ENCODE measurements around the gene PHLDB2. TPM values are rescaled to one million over a fixed set of nuclear protein-coding genes. Genes with fewer than 3 reads are reported as not detected.

Gene PHLDB2
- total and polyA plus RNA-seq, 2 of the 13 experiments (the other 11 are each of a cell fraction or from before 2014, with no cell fraction given), result 8.4 to 23.6 TPM

GRCh38 chr3:111978583-111979433 is 119.7 kb downstream of the PHLDB2 start, which contains the start of gene ABHD10 (continued):
- TF ChIP-seq ELF4 (CRISPR knock-in tag; IDR thresholded peaks at IDR 0.05; ENCODE audit: borderline replicate concordance) (no peak), BRF2 (CRISPR knock-in tag; IDR thresholded peaks at IDR 0.05) (no peak), U2AF1 (optimal IDR thresholded peaks at IDR 0.05; ENCODE audit: low read depth, low read length) (no peak), CBX2 (IDR thresholded peaks at IDR 0.05; ENCODE audit: low read depth, low read length) (no peak), CBX2 (CRISPR knock-in tag; IDR thresholded peaks at IDR 0.05; ENCODE audit: low read depth) (no peak), ZFP36 (IDR thresholded peaks at IDR 0.05; ENCODE audit: borderline replicate concordance, low read depth, low read length, partially characterized antibody) (no peak), NFE2L2 (IDR thresholded peaks at IDR 0.05; ENCODE audit: low read length) (no peak), ATF2 (CRISPR knock-in tag; IDR thresholded peaks at IDR 0.05) (no peak), ZNF101 (CRISPR knock-in tag; IDR thresholded peaks at IDR 0.05; ENCODE audit: borderline replicate concordance, low read depth) (0 out of 2 replicates have a peak, but pooled peaks have one; percentile 84), ZNF12 (CRISPR knock-in tag; IDR thresholded peaks at IDR 0.05) (no peak; the same call in 1 of the 2 replicates), KMT2A (CRISPR knock-in tag; IDR thresholded peaks at IDR 0.05) (peak; percentile 95), HDAC1 (CRISPR knock-in tag; IDR thresholded peaks at IDR 0.05) (peak; percentile 89), TBL1XR1 (IDR thresholded peaks at IDR 0.05; ENCODE audit: borderline replicate concordance, low read length, partially characterized antibody) (peak; percentile 24), ZMYM2 (CRISPR knock-in tag; IDR thresholded peaks at IDR 0.05) (no peak), ARID3A (IDR thresholded peaks at IDR 0.05; ENCODE audit: low read depth, low read length) (no peak), HIVEP1 (CRISPR knock-in tag; IDR thresholded peaks at IDR 0.05) (peak; percentile 73; the same call in 1 of the 2 replicates), TRIM24 (CRISPR knock-in tag; IDR thresholded peaks at IDR 0.05) (no peak), ZNF704 (CRISPR knock-in tag; IDR thresholded peaks at IDR 0.05; ENCODE audit: borderline replicate concordance) (peak; percentile 89; the same call in 1 of the 2 replicates), SRSF9 (IDR thresholded peaks at IDR 0.05; ENCODE audit: borderline replicate concordance, insufficient read depth, low read depth, low read length, poor library complexity, severe bottlenecking) (no peak), MXD3 (CRISPR knock-in tag; IDR thresholded peaks at IDR 0.05) (peak; percentile 78; the same call in 1 of the 2 replicates), NBN (conservative IDR thresholded peaks at IDR 0.05) (no peak), NFE2L1 (CRISPR knock-in tag; IDR thresholded peaks at IDR 0.05; ENCODE audit: borderline replicate concordance) (0 out of 2 replicates have a peak, but pooled peaks have one; percentile 33), ZNF274 (CRISPR knock-in tag; IDR thresholded peaks at IDR 0.05) (peak; percentile 83; the same call in 1 of the 2 replicates), MIXL1 (CRISPR knock-in tag; IDR thresholded peaks at IDR 0.05) (no peak), ISL2 (CRISPR knock-in tag; IDR thresholded peaks at IDR 0.05) (peak; percentile 58; the same call in 1 of the 2 replicates)
